ENCODE results near the gene SEPTIN2. TPM values are rescaled to one million over a fixed set of nuclear protein-coding genes. Genes with fewer than 3 reads are reported as not detected.

SEPTIN2 gene
- total RNA-seq, 4 donors from 2014 or later, result 126 to 233 (median 165) TPM

DNA sequence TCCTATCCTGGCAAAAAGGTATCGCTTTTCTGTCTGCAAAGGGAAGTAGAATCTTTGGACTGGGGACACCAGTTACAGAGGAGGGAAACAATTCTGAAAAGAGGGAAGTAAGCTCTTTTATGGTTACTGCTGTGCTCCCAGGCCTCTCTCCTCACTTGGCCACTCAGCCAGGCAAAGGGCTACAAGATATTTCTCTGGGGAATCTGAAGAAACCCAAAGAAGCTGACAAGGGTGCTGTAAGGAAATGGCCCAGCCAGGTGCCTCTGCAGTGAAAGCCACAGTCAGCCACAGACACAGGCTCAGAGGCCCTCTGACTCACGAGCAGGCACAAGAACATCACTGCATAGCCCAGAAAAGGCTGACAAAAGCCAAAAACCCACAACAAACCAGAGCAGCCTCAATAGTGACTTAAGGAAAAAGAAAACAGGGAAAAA is 6.0 kb upstream of the SEPTIN2 start:
- TF ChIP-seq POLR2A (IDR thresholded peaks at IDR 0.05), result no peak
- no peak for TF ChIP-seq POLR2AphosphoS5 (IDR thresholded peaks at IDR 0.05)
- no peak for TF ChIP-seq EP300 (IDR thresholded peaks at IDR 0.05)
- TF ChIP-seq, protein P1, sequence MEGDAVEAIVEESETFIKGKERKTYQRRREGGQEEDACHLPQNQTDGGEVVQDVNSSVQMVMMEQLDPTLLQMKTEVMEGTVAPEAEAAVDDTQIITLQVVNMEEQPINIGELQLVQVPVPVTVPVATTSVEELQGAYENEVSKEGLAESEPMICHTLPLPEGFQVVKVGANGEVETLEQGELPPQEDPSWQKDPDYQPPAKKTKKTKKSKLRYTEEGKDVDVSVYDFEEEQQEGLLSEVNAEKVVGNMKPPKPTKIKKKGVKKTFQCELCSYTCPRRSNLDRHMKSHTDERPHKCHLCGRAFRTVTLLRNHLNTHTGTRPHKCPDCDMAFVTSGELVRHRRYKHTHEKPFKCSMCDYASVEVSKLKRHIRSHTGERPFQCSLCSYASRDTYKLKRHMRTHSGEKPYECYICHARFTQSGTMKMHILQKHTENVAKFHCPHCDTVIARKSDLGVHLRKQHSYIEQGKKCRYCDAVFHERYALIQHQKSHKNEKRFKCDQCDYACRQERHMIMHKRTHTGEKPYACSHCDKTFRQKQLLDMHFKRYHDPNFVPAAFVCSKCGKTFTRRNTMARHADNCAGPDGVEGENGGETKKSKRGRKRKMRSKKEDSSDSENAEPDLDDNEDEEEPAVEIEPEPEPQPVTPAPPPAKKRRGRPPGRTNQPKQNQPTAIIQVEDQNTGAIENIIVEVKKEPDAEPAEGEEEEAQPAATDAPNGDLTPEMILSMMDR (IDR thresholded peaks at IDR 0.05), result no peak
- Histone ChIP-seq H3K27me3 (no peaks in the 10 kb centered on the region), H3K4me3 (no peak overlapping the region), H3K9me3 (no peaks in the 10 kb centered on the region), H3K4me1 (peaks cover 55% of the 10 kb centered on the region), H3K27ac (no peak overlapping the region), H3K36me3 (no peaks in the 10 kb centered on the region)
- 34% methylated on average over 2 of the region's 2 CpGs for WGBS
- no peak for DNase-seq (ENCODE audit: low spot score in 2 of 2)

DNA sequence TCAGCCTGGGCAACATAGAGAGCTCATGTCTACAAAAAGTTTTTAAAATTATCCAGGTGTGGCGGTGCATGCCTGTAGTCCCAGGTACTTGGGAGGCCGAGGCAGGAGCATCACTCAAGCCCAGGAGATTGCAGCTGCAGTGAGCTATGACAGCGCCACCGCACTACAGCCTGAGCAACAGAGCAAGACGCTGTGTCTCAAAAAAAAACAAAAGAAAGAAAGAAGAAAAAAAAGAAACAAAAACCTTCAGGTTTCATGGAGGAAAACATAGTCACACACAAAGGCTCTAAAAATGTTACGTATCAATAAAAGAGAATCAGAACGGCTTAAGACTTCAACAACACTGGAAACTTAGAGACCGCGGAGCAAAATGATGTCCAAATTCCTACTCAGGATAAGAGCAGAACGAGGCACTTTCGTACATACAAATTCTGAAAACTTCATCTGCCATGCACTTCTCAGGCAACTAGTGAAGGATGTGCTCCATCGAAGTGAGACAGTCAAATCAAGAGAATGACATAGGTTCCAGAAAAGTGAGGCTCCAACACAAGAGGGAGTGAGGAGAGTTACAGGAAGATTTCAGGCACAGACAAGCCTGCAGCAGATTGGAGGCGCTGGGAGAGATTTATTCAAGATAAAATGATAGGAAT is 4.7 kb upstream of the SEPTIN2 start:
- H3K4me1 ChIP-seq, result peaks cover 52% of the 10 kb centered on the region
- DNase-seq (ENCODE audit: low spot score in 2 of 2), result no peak
- 83% methylated on average over 13 of the region's 13 CpGs for WGBS
- no peak for TF ChIP-seq POLR2AphosphoS5 (IDR thresholded peaks at IDR 0.05)
- TF ChIP-seq POLR2A (IDR thresholded peaks at IDR 0.05), result no peak
- TF ChIP-seq, protein P1 (IDR thresholded peaks at IDR 0.05), result no peak
- TF ChIP-seq EP300 (IDR thresholded peaks at IDR 0.05), result no peak
- H3K9me3 ChIP-seq, result no peaks in the 10 kb centered on the region
- H3K4me3 ChIP-seq, result no peak overlapping the region
- H3K27ac ChIP-seq, result no peak overlapping the region
- no peaks in the 10 kb centered on the region for H3K27me3 ChIP-seq
- no peaks in the 10 kb centered on the region for H3K36me3 ChIP-seq

DNA sequence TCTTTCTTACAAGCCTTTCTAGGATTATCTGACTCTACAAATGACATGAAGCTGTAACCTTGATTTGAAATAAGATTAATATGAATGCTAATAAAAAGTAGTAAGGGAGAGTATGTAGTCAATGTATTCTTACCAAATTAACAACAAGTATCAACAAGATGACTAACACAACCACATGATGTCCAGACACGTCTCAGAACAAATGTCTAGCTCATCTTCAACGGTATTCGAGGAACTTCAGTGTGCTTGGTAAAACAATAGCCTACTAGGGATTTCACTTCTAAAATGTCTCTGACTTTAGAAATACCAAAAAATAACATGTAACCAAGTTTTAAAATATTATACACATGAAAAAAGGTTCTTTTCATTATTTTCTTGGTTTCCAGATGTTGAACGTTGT is 3.6 kb upstream of the SEPTIN2 start:
- 29% methylated on average over 4 of the region's 4 CpGs for WGBS
- no peaks in the 10 kb centered on the region for H3K36me3 ChIP-seq
- peaks cover 58% of the 10 kb centered on the region for H3K4me1 ChIP-seq

DNA sequence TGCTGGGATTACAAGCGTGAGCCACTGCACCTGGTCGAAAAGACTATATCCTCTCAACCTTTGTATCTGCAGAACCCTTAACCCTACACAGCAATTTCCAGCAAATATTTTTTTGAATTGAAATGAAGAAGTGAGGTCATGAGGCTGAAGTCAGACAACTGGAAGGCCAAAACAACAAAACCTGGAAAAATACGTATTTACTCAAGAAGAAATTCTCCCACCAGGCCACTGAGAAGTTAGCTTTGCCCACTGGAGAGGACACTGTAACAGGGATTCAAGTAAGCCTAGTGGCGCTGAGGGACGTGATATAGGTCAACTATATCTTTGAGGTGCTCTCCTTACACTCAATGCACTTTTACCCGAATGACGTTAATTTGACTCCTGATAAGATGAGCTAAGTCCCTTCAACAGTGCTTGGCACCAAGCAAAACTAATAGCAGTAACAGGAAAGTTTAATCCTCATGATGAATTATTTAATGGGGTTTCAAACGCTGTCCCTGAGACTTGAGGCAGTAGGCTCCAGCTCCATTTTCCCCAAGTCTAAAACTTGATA is 2.1 kb upstream of the SEPTIN2 start:
- H3K4me1 ChIP-seq, result peaks cover 73% of the 10 kb centered on the region
- no peaks in the 10 kb centered on the region for H3K36me3 ChIP-seq
- 92% methylated on average over 8 of the region's 8 CpGs for whole genome bisulfite sequencing
- no peak for DNase-seq (ENCODE audit: low spot score in 2 of 2)
- H3K27ac ChIP-seq, result no peak overlapping the region
- TF ChIP-seq, protein P1 (IDR thresholded peaks at IDR 0.05), result no peak
- TF ChIP-seq POLR2AphosphoS5 (IDR thresholded peaks at IDR 0.05), result no peak
- no peak for TF ChIP-seq EP300 (IDR thresholded peaks at IDR 0.05)
- no peak for TF ChIP-seq POLR2A (IDR thresholded peaks at IDR 0.05)
- no peaks in the 10 kb centered on the region for H3K9me3 ChIP-seq
- no peak overlapping the region for H3K4me3 ChIP-seq
- no peaks in the 10 kb centered on the region for H3K27me3 ChIP-seq

More for the DNA sequence above, 3.6 kb upstream of the SEPTIN2 start:
- TF ChIP-seq POLR2A (IDR thresholded peaks at IDR 0.05) (no peak), EP300 (IDR thresholded peaks at IDR 0.05) (no peak), POLR2AphosphoS5 (IDR thresholded peaks at IDR 0.05) (no peak)
- TF ChIP-seq, protein P1 (IDR thresholded peaks at IDR 0.05), result no peak
- Histone ChIP-seq H3K4me3 (no peak overlapping the region), H3K27me3 (no peaks in the 10 kb centered on the region), H3K27ac (no peak overlapping the region), H3K9me3 (no peaks in the 10 kb centered on the region)
- no peak for DNase-seq (ENCODE audit: low spot score in 2 of 2)

DNA sequence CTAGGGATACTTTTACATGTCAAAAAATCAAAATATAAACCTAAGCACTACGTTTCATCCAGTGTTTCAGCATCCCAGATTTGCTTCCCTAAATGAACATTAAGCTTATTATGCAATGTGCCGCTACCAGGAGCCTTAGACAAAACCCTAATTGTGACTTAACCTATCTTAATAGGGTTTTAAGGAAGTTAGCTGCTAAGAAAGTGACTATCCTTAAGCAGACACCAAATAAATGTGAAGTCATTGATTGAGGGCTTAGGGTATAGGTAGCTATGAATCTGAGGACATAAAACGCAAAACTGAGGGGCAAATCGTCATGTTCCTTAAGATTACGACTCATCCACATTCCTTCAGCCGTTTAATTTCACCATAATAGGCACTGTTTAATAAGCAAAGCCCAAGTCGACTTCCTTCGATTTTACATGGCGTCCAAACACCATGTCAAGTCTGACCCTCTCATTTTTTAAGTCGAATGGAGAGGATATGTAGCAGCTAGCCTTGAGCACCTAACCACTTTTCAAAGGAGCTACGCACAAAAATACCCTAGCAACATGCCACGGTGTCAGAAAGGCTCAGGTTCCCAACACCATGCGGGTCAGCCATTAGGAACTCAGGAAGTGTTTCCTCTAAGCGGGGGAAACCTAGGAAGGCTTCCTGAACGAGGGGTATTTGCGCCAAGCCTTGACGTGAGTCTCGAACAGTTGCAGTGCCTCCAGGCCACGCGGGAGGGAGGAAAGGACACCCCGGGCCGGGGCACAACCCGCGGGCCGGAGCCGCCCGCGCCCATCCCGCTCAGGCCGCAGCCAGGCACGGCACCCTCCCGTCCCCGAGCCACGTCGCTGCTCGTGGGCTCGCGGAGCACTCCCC is 1.3 kb upstream of the SEPTIN2 start:
- DNase-seq (ENCODE audit: low spot score in 2 of 2), result no peak
- no peaks in the 10 kb centered on the region for H3K9me3 ChIP-seq
- H3K27ac ChIP-seq, result peak overlapping the region; percentile 99
- peak overlapping the region; percentile 80 for H3K4me3 ChIP-seq
- 12% methylated on average over 13 of the region's 38 CpGs for WGBS
- peaks cover 77% of the 10 kb centered on the region for H3K4me1 ChIP-seq
- no peaks in the 10 kb centered on the region for H3K27me3 ChIP-seq
- no peaks in the 10 kb centered on the region for H3K36me3 ChIP-seq
- TF ChIP-seq POLR2A (IDR thresholded peaks at IDR 0.05) (no peak), EP300 (IDR thresholded peaks at IDR 0.05) (no peak), POLR2AphosphoS5 (IDR thresholded peaks at IDR 0.05) (no peak)
- TF ChIP-seq, protein P1 (IDR thresholded peaks at IDR 0.05), result no peak
